NCI-H748 (cell line): Measurements from ENCODE around the gene RRAS2.

Source experiments
- DNase-seq: peaks from one replicate; lab custom pipeline; 2025; ENCODE audit not compliant: unreplicated experiment; lab: John Stamatoyannopoulos, UW

Gene RRAS2

DNA sequence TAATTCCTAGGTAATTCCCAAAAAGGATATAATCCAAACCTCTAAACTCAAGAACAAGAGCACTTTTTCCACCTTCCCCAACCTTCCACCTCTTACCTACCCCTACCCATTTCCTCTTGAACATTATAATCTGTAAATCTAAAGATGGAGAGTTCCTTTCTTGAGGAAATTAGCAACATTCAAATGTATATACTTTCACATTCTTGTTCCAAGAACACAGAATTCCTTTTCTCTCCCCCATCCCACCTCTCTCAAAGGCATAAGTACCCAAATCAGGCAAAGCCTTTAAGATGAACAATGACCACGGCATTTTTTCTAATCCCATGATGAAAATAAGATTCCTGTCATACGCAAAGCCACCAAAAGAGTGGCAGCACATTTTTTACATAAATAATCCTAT is 18.3 kb downstream of the RRAS2 start:
- no peak for DNase-seq

DNA sequence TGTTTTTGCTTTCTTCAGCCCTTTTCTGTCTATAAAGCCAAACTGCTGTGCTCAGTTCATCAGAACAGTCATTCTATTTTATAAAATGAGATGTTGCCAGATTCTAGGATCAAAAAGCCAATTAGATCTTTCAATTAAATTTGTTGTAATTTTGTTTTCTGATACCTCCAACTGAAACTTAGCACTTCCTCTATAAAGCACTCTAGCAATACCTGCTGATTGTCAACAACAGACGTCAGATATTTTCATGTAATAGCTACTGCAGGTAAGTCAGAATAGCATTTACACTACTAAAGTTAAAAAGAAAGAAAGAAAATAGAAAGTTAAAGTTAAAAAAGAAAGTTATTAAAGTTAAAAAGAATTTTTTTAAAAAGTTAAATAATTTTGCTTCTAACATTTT is 19.6 kb downstream of the RRAS2 start:
- no peak for DNase-seq

DNA sequence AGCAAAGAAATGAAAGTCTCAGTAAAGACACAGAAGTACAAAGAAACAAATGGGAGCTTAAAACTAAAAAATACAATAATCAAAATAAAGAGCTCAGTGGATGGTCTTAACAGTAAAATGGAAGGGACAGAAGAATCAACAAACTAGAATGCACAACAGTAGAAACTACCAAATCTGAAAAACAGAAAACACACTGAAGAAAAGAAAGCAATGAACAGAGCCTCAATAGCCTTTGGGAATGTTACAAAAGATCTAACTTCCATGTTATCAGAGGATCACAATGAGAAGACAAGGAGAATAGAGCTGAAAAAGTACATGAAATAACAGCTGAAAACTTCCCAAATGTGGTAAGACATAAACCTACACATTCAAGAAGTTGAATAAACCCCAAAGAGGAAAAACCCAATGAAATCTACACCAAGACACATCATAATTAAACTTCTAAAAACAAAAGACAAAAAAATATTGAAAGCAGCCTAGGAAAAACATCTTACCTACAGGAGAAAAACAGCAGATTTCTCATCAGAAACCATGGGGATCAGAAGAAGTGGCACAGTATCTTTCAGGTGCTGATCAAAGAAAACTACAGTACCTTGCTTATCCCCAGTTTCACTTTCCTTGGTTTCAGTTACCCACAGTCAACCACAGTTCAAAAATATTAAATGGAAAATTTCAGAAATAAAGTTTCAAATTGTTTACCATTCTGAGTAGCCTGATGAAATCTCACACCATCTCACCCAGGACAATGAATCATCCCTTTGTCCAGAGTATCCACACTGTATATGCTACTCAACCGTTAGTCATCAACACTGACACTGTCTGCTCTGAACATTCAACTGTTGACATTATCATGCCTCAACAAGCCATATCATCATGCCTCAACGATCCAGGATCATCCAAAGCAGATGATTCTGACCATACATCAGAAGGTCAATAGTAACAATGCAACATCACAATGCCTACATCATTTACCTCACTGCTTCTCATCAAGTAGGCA is 22.2 kb downstream of the RRAS2 start:
- DNase-seq: peak; percentile 17

DNA sequence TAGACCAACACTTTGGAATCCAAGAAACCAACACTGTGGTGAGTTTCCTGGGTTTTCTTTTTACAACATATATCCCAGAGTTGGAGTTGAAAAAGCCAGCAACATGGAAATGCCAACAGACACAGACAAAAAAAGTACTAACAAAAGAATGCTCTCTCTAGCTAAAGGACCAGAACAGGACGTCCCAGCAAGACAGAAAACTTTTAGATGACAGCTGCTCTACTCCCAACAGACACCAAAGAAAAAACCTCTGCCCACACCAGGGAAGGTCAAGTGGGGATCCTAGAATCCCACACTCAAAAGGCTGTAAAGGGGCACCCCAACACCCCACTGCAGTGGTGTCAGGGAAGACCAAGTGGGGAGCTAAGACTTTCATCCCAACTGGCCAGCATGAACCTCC is 23.3 kb downstream of the RRAS2 start:
- DNase-seq: no peak

DNA sequence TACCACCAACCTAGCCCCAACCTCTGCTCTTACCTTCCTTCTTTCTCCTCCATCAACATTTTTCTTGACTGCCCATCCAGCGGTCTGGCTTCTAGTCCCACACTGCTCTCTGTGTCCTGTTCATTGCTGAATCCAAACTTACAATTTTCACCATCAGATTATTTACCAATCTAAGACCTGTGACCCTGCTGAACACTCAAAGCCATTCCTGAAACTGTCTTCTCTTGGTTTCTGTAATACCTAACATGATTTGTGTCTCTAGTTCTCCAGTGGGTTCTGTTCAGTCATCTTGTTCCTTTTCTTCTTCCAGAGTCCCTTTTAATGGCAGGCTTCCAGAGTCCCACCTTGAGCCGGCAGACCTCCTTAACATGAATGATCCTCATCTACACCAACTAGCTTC is 24.1 kb downstream of the RRAS2 start:
- no peak for DNase-seq

DNA sequence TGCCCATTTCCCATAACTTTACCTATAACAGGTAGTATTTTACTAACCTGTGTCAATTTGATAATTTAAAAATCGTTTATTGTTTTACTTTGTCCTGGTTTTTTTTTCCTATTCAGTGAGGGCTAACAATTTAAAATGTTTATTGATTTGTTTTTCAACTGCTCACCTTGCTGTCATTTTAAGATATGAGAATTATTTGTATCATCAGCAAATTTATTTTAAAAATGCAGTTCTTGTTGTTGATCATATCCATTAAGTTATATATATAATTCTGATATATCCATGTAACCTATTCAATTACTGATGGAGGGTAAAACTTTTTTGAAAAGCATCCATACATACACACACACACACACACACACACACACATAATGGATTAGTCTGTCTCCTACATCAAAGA is 24.8 kb downstream of the RRAS2 start:
- DNase-seq: no peak

DNA sequence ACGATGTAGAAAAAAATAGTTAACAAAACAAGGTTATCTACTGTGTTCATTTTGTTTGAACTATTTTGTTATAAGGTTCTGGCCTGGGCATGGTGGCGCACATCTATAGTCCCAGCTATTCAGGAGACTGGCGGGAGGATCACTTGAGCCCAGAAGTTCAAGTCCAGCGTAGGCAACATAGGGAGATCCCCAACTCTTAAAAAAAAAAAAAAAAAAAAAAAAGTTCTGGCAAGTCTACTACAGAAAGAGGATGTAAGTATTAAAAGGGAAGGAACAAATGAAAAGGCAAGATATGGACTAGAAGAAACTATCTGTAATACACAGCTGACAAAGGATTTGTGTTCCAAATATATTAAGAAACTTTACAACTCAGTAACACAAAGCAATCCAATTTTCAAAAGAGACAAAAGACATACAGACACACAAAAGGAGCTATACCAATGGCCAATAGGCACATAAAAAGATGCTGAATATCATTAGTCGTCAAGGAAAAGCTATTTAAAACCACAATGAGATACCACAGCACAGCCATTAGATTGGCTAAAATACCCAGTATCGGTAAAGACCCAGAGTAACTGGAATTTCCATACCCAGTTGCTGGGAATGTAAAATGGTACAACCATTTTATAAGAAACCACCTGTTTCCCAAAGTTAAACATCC is 27.4 kb downstream of the RRAS2 start:
- DNase-seq: no peak

DNA sequence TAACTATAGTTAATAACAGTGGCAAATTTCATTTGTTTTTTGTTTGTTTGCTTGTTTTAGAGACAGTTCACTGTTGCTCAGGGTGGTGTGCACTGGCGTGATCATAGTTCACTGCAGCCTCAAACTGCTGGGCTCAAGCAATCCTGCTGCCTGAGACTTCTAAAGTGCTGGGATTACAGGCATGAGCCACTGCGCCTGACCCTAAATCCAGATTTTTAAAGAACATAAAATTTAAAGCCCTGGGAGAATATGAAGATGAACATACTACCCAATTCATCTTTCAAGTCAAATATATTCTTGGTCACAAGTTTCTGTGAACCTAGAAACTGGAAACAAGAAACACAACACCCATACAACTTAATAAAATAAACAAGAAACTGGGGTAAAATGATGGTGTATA is 28.1 kb downstream of the RRAS2 start:
- DNase-seq: no peak

DNA sequence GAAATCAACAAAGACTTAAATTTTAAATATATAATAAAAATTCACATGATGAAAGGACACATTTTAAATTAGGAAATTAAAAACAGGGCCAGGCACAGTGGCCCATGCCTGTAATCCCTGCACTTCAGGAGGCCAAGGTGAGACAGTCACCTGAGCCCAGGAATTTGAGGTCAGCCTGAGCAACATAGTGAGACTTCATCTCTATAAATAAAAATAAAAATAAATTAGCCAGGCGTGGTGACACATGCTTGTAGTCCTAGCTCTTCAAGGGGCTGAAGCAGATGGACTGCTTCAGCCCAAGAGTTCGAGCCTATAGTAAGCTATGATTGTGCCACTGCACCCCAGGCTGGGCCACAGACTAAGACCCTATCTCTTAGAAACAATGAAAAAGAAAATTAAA is 29.3 kb downstream of the RRAS2 start:
- no peak for DNase-seq

DNA sequence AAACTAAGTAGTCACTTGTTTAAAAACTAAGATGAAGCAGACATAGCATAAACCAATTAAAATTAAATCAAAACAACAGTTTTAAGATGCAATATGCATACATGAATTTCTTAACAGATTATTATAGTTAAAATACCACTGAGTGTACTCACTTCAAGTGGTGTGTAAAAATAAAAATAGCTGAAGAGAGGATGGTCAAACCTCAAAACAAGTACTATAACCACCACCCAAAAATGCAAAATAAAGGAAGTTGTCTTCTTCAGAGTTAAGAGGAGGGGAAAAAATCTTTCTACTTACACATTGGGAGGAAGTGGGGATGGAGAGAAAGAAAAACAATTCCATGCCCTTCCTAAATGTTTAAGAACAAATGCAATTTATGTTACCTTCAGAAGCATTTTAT is 31.9 kb downstream of the RRAS2 start:
- DNase-seq: no peak

DNA sequence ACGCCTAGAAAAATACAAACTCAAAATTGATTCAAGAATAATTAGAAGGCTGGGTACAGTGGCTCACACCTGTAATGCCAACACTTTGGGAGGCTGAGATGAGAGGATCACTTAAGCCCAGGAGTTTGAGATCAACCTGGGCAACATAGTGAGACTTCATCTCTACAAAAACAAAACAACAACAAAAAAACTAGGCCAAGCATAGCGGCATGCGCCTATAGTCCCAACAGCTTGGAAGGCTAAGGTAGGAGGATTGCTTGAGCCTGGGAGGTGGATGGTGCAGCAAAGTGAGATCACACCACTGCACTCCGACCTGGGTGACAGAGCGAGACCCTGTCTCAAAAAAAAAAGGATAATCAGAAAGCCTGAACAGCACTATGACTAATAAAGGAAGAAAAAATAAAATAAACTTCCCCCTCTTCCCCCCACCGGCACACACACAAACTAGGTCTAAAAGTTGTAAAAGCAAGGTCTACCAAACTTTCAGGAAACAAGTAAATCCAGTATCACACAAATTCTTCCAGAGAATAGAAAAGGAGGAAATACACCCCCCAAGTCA is 35.8 kb downstream of the RRAS2 start:
- DNase-seq: no peak

DNA sequence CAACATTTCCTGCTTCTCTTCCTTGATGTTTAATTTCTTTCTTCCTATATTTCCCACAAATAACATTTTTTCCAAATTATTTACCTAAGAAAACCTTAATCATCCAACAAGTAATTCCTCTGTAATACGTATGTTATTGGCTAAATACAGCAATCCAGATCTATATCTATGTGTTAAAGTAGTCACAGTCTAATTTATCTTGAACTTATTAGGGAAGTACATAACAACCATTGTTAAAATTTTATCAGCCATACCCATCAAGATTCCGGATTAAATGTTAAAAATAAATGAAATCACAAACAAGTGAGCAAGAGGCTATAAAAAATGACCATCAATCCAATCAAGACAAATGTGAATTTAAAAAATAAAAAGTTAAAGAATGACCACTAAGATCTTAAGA is 36.5 kb downstream of the RRAS2 start:
- no peak for DNase-seq

DNA sequence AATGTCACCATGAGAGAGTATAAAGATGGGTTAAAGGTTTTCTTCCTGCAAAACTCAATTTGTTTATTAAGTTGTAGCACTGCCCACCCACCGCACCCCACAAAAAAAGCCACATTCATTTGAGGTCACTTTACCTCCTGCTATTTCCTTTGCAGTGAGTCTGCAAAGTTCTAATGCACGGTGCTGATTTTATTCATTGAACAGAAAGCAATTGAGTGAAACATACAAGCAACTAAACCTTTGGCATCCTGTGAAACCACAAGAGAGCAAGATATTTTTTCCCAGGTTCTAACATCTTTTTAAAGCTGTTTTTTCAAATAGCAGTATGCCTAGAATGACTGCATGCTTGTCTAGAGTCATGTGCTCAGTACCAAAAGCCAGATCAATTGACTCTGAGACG is 39.0 kb downstream of the RRAS2 start:
- no peak for DNase-seq

DNA sequence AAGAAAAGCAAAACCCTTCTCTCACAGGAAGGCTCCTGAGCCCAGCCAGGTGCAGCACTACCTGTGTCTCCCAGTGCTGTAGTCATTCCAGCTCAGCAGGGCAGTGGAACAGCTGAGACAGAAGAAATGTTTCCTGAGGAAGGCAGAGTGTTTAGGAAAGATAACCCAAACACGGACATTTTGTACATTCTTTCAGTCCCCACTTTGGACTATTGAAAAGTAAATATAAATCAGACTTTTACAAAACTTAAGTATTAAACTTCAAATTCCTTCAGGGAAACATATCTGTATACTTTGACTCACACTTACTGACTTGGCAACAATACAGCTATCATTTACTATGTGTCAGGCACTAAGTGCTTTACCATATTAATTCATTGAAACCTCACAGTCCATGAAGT is 40.4 kb downstream of the RRAS2 start:
- DNase-seq: no peak

DNA sequence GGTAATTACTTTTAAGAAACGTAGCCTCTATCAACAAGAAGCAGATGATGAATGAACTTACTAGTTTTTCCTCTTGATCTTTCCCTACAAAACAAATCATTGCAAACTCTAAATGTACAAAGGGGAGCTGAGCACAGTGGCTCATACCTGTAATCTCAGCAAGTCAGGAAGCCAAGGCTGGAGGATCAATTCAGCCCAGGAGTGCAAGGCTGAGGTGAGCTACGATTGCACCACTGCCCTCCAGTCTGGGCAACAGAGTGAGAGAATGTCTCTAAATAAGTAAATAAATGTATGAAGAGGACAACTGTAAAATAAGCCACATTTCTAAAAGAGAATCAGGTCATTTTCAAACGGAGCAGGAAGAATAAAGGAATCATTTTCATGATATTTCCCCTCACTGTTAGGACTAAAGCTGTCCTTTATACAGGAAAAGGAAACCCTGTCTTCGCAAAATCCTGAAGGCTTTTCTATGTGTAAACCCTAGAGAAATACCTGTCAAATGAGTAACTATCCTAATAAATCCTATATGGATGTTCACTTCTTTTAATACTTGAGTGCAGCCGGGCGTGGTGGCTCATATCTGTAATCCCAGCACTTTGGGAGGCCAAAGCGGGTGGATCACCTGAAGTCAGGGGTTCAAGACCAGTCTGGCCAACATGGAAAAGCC is 41.2 kb downstream of the RRAS2 start:
- no peak for DNase-seq

DNA sequence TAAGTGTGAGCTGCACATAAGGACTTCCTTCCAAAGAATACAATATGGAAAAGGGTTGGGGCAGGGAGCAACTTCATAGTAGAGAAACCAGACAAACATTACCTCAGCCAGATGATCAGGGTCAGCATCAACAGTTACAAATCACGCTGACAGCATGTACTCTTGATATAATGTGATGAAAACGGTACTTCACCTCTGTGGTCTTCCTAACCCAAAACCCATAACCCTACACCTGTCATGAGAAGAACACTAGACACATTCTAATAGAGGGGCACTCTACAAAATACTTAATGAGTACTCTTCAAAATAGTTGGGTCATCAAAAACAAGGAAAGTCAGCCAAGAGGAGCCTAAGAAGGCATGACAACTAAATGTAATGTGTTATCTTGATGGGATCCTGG is 43.9 kb downstream of the RRAS2 start:
- DNase-seq: no peak

DNA sequence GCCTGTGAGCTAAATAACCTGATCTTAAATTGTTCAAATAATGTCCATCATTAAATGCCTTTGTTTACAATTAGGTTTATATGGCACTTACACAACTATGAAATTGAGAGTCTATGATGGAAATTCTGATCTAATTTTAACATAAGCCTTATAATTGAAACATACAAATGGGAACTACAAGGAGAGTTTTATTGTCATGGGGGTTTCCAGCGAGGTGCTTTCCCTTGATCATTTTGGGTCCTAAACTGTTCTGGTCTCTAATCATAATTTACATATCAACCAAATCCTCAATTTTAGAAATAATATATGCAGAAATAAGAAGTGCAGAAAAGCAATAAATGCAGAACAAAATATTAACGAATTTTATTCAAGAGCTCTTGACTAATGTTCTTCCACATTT is 44.9 kb downstream of the RRAS2 start:
- DNase-seq: no peak

DNA sequence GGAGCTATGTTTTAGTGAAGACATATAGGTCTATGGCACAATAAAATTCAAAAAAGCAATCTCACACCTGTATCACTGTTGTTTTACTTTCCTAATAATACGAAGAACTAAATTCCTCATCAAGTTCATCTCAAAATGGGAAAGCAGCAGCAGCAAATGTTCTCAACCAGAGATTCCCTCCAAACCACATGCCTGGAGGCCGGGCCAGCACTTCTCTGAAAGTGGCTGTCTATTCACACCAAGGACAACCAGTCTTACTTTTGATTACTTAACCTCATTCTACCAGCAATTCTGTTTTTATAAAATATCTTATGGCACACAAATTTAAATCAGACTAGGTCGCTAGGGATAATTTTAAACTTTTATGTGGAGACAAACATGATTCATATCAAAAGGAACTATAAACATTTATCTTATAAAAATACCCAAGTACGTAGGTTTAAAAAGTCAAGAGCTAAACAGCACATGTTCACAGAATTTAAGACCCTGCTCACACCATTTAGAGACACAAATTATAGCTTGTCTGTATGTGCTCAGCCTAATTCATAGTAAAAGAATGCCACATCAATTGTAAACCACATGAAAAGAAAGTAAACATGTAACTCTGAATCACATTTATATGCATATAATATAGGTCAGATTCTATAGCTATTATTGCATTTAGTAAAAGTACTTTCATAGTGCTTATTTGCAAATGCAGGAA is 46.1 kb downstream of the RRAS2 start:
- no peak for DNase-seq

DNA sequence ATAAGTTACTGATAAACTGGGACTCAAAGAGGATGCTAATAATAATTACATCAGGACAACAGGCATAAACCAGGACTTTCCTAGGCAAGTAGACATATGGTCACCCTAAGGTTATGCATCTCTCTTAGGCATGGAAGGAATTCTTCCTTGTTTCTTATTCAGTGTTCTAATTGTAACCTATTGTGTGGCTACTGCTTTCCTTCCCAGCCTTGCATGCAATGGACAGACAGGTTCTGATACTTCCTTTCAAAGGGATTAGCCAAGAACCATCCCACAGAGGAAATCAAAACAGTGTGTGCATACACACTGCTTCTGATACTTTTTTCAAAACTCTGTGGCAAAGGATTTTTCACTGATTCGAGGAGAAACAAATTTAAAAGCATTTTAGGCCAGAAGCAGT is 48.3 kb downstream of the RRAS2 start:
- DNase-seq: no peak

DNA sequence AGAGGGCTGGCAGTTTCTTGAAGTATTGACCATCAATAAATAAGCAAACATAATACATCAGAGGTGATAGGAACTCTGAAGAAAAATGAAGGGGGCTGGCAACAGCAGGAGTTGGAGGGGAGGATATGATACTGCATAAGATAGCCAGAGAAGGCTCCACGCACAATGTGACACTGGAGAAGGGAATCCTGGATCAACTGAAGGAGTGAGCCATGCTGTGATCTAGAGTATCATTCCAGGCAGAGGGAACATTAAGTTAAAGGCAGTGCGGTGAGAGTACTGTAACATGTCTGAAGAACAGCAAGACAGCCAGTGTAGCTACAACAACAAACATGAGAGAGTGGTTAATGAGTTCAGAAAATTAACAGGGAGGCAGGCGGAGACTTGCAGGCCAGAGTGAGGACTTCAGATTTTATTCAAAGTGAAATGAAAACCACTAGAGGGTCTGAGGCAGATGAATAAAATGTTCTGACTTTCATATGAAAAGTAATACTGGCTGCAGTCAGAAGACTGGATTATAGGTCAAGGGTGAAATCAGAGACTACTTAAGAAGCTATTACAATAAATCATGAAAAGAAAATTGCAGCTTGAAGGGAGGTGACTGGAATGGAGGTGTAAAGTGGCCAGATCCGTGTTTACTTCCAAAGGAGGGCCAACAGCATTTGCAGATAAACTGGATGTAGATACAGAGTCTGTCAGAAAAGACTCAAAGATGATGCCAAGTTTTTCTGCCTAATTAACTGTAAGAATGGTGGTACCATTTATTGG is 49.4 kb downstream of the RRAS2 start:
- no peak for DNase-seq
